ENCODE measurements around the gene ADAMTS14.

DNA sequence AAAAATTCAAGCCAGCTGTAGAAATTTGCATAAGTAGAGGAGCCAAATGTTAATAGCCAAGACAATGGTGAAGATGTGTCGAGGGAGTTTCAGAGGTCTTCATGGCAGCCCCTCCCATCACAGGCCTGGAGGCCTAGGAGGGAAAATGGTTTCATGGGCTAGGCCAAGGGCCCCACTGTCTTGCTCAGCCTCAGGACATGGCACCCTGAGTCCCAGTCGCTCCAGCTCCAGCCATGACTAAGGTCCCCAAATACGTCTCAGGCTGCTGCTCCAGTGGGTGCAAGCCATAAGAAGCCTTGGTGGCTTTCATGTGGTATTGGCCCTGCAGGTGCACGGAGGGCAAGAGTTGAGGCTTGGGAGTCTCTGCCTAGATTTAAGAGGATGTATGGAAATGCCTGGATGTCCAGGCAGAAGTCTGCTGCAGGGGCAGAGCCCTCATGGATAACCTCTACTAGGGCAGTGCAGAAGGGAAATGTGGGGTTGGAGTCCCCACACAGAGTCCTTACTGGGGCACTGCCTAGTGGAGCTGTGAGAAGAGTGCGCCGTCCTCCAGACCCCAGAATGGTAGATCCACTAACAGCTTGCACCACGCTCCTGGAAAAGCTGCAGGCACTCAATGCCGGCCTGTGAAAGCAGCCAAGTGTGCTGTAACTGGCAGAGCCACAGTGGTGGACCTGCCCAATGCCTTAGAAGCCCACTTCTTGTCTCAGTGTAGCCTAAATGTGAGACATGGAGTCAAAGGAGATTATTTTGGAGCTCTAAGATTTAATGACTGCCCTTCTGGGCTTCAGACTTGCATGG is 93.7 kb downstream of the ADAMTS14 start:
- no peak for TF ChIP-seq EZH2 (IDR thresholded peaks at IDR 0.05; ENCODE audit: borderline replicate concordance, low read length)
- no peak for TF ChIP-seq CTCF (conservative IDR thresholded peaks at IDR 0.05 in 1 of 2, IDR thresholded peaks at IDR 0.05 in 1 of 2; ENCODE audit: extremely low read depth in 1 of 2, insufficient read depth in 1 of 2, low read depth in 1 of 2, low read length in 2 of 2)

All from mammary epithelial cell (primary cell).